Panc1 (cell line): Measurements from ENCODE around the gene BEX4. TPM values are rescaled to one million over a fixed set of nuclear protein-coding genes. Genes with fewer than 3 reads are reported as not detected.
"Not testable (repeated sequence)": the region's sequence is repeated elsewhere in the genome, so short reads cannot be mapped to it uniquely, and the experiment has no call there.

Source experiments
- ATAC-seq: fragments of 200-7000 bp; cut with Tn5 transposase; 2 replicates; pipeline ENCODE4 v1.9.1; 2020; ENCODE audit warnings: mild to moderate bottlenecking, moderate library complexity
- BruUV-seq: library from RNA; stranded (reverse); fragments of 400-500 nt; replicated peaks from 2 replicates; lab custom pipeline; 2021; lab: Mats Ljungman, UMichigan
- CTCF ChIA-PET: fragments of 300-600 bp; sonication (Branson Sonifier 250); formaldehyde crosslinking; loops from one replicate; lab custom pipeline; 2022; ENCODE audit warnings: antibody characterized with exemption; lab: Charles Lee
- POLR2A ChIA-PET: fragments of 300-600 bp; sonication (Branson Sonifier 250); formaldehyde crosslinking; loops from one replicate; lab custom pipeline; 2022; ENCODE audit warnings: antibody characterized with exemption; lab: Charles Lee
- DNase-seq: peaks from one replicate; pipeline ENCODE4 v3.0.0-alpha.2; 2010; ENCODE audit warnings: low read depth, low spot score
- H3K27ac ChIP-seq: 2 replicates; pipeline ENCODE4 v1.5.1; 2011; ENCODE audit warnings: mild to moderate bottlenecking, low read length, inconsistent platforms
- H3K27me3 ChIP-seq: fragments of 200-500 bp; sonication (Bioruptor generic); 2 replicates; pipeline ENCODE4 v1.6.0; 2014; ENCODE audit warnings: low read length, inconsistent platforms; ENCODE audit not compliant: control insufficient read depth, insufficient read depth
- H3K36me3 ChIP-seq: fragments of 200-500 bp; sonication (Bioruptor generic); 2 replicates; pipeline ENCODE4 v1.5.1; 2014; ENCODE audit warnings: inconsistent platforms, mild to moderate bottlenecking, low read length, moderate library complexity; ENCODE audit not compliant: control insufficient read depth, insufficient read depth
- H3K4me1 ChIP-seq: 2 replicates; pipeline ENCODE4 v1.5.1; 2011; ENCODE audit warnings: inconsistent platforms, mild to moderate bottlenecking, low read length, moderate library complexity; ENCODE audit not compliant: control insufficient read depth, insufficient read depth
- H3K4me3 ChIP-seq, 2 experiments: 2 replicates each; pipeline ENCODE4 v1.5.1; 2011 to 2012; ENCODE audit warnings: low read depth in 2 of 2, low read length in 2 of 2, mild to moderate bottlenecking in 2 of 2, inconsistent platforms in 1 of 2, moderate library complexity in 1 of 2
- H3K9me3 ChIP-seq: fragments of 200-500 bp; sonication (Bioruptor generic); 2 replicates; pipeline ENCODE4 v1.5.1; 2014; ENCODE audit warnings: low read depth, mild to moderate bottlenecking, inconsistent platforms, low read length, moderate library complexity; ENCODE audit not compliant: control insufficient read depth, insufficient read depth
- CTCF ChIP-seq: fragments of 450-650 bp; IDR thresholded peaks from 2 replicates; pipeline ENCODE4 v1.5.1; 2017; ENCODE audit warnings: mild to moderate bottlenecking
- POLR2AphosphoS5 ChIP-seq: IDR thresholded peaks from 2 replicates; pipeline ENCODE4 v1.6.1; 2012; ENCODE audit warnings: mild to moderate bottlenecking, low read depth, low read length, moderate library complexity
- REST ChIP-seq, 2 experiments: IDR thresholded peaks; 2 replicates each; pipeline ENCODE4 v1.6.1; 2011 to 2012; ENCODE audit warnings: low read depth in 2 of 2, control low read depth in 1 of 2, low read length in 1 of 2, mild to moderate bottlenecking in 1 of 2, moderate library complexity in 1 of 2; ENCODE audit not compliant: insufficient read depth in 1 of 2
- SIN3A ChIP-seq: IDR thresholded peaks from 2 replicates; pipeline ENCODE4 v1.6.1; 2012; ENCODE audit warnings: low read depth, mild to moderate bottlenecking, low read length, moderate library complexity, borderline replicate concordance; ENCODE audit not compliant: insufficient read depth
- TCF7L2 ChIP-seq: IDR thresholded peaks from 2 replicates; pipeline ENCODE4 v1.6.1; 2011; ENCODE audit warnings: mild to moderate bottlenecking, low read depth, low read length, inconsistent platforms
- in situ Hi-C: cut with HindIII; loops from 2 replicates; pipeline ENCODE4 v1.10.0; 2016; ENCODE audit warnings: low sequenced_read_pairs, low pct_unique_long_range_greater_than_20kb
- intact Hi-C: fragments of 100-400 bp; cut with micrococcal nuclease; formaldehyde crosslinking; loops from one replicate; pipeline ENCODE4 v1.10.0; 2022; ENCODE audit not compliant: unreplicated experiment
- total RNA-seq: library from RNA; stranded (reverse); gene quantifications from one replicate; pipeline ENCODE4 v1.2.1, GENCODE V29; 2021; ENCODE audit not compliant: unreplicated experiment

BEX4 gene
- total RNA-seq, 1 experiment from 2014 or later: 1.1 TPM

GRCh38 chrX:103197721-103198306, 17.1 kb upstream of the BEX4 start:
- no TSS peak for BruUV-seq
- H3K27ac ChIP-seq: no peak overlapping the region
- H3K4me1 ChIP-seq: no peaks in the 10 kb centered on the region
- in situ Hi-C loops (no loop called here), intact Hi-C loops (no loop called here)
- no peak for DNase-seq
- no peak for TF ChIP-seq POLR2AphosphoS5
- no peak for TF ChIP-seq SIN3A
- no peak for TF ChIP-seq CTCF
- TF ChIP-seq REST (IDR thresholded peaks at IDR 0.05; ENCODE audit: insufficient read depth in 1 of 2, low read depth in 2 of 2, low read length in 1 of 2): no peak
- TF ChIP-seq TCF7L2: no peak
- no peaks in the 10 kb centered on the region for H3K36me3 ChIP-seq
- H3K27me3 ChIP-seq: no peaks in the 10 kb centered on the region
- no peaks in the 10 kb centered on the region for H3K9me3 ChIP-seq
- no peak for ATAC-seq
- no peak overlapping the region for H3K4me3 ChIP-seq
- ChIA-PET POLR2A (no interaction called here), CTCF (no interaction called here)

- intact Hi-C loops, H3K27ac ChIP-seq, POLR2A ChIA-PET, CTCF ChIA-PET, ATAC-seq, H3K36me3 ChIP-seq, BruUV-seq, H3K9me3 ChIP-seq, H3K4me1 ChIP-seq, DNase-seq, H3K4me3 ChIP-seq, H3K27me3 ChIP-seq, in situ Hi-C loops: not testable (repeated sequence)
Measured at GRCh38 chrX:103198668-103199067, 16.2 kb upstream of the BEX4 start.

GRCh38 chrX:103201041-103201440, 13.9 kb upstream of the BEX4 start:
- ATAC-seq: no peak
- CTCF ChIA-PET: no interaction called here

More at GRCh38 chrX:103201041-103201440, 13.9 kb upstream of the BEX4 start:
- intact Hi-C loops: no loop called here
- TF ChIP-seq SIN3A (no peak), POLR2AphosphoS5 (no peak), TCF7L2 (no peak), CTCF (no peak), REST (IDR thresholded peaks at IDR 0.05; ENCODE audit: insufficient read depth in 1 of 2, low read depth in 2 of 2, low read length in 1 of 2) (no peak)
- BruUV-seq: no TSS peak
- Histone ChIP-seq H3K27ac (no peak overlapping the region), H3K27me3 (no peaks in the 10 kb centered on the region), H3K36me3 (no peaks in the 10 kb centered on the region), H3K9me3 (no peaks in the 10 kb centered on the region), H3K4me1 (no peaks in the 10 kb centered on the region), H3K4me3 (no peak overlapping the region)
- POLR2A ChIA-PET: no interaction called here
- DNase-seq: no peak
- in situ Hi-C loops: no loop called here
